H9 (cell line): ENCODE measurements around the gene CREB3L2. TPM values are rescaled to one million over a fixed set of nuclear protein-coding genes. Genes with fewer than 3 reads are reported as not detected.

Experiments
- DNase-seq: peaks from one replicate; pipeline ENCODE4 v3.0.0-alpha.2; 2017
- H2AFZ ChIP-seq: one replicate; pipeline ENCODE4 v1.6.1; 2013; ENCODE audit warnings: mild to moderate bottlenecking, low read length, control low read depth, moderate library complexity
- H2AK5ac ChIP-seq: 2 replicates; pipeline ENCODE4 v1.6.1; 2013; ENCODE audit warnings: low read length, control low read depth, mixed read lengths; ENCODE audit not compliant: insufficient read length
- H2BK120ac ChIP-seq: one replicate; pipeline ENCODE4 v1.6.1; 2013; ENCODE audit warnings: low read depth, mild to moderate bottlenecking, low read length, control low read depth, inconsistent platforms; ENCODE audit not compliant: poor library complexity, severe bottlenecking
- H2BK12ac ChIP-seq: 2 replicates; pipeline ENCODE4 v1.6.1; 2013; ENCODE audit warnings: low read length, control low read depth, mixed read lengths, low read depth; ENCODE audit not compliant: insufficient read length
- H2BK15ac ChIP-seq: 2 replicates; pipeline ENCODE4 v1.6.1; 2013; ENCODE audit warnings: low read depth, low read length, control low read depth
- H2BK20ac ChIP-seq: one replicate; pipeline ENCODE4 v1.6.1; 2013; ENCODE audit warnings: low read depth, mild to moderate bottlenecking, low read length, control low read depth, inconsistent platforms; ENCODE audit not compliant: poor library complexity, severe bottlenecking
- H2BK5ac ChIP-seq: 2 replicates; pipeline ENCODE4 v1.6.1; 2013; ENCODE audit warnings: low read length, control low read depth, mixed read lengths; ENCODE audit not compliant: insufficient read length
- H3K14ac ChIP-seq: 2 replicates; pipeline ENCODE4 v1.6.1; 2013; ENCODE audit warnings: low read length, control low read depth; ENCODE audit not compliant: insufficient read depth
- H3K18ac ChIP-seq: 2 replicates; pipeline ENCODE4 v1.6.1; 2013; ENCODE audit warnings: low read depth, mild to moderate bottlenecking, mixed read lengths, low read length, control low read depth; ENCODE audit not compliant: insufficient read length
- H3K23ac ChIP-seq: 2 replicates; pipeline ENCODE4 v1.6.1; 2013; ENCODE audit warnings: low read length, control low read depth, mixed read lengths, low read depth; ENCODE audit not compliant: insufficient read length
- H3K23me2 ChIP-seq: 2 replicates; pipeline ENCODE4 v1.6.1; 2013; ENCODE audit warnings: low read depth, mild to moderate bottlenecking, mixed read lengths, low read length, control low read depth; ENCODE audit not compliant: insufficient read length, poor library complexity, severe bottlenecking
- H3K27ac ChIP-seq: 2 replicates; pipeline ENCODE4 v1.5.1; 2013; ENCODE audit warnings: low read length, control low read depth, mixed read lengths, low read depth; ENCODE audit not compliant: insufficient read length
- H3K27me3 ChIP-seq: 2 replicates; pipeline ENCODE4 v1.6.1; 2013; ENCODE audit warnings: low read length, control low read depth, inconsistent platforms; ENCODE audit not compliant: insufficient read depth
- H3K4ac ChIP-seq: 2 replicates; pipeline ENCODE4 v1.6.1; 2013; ENCODE audit warnings: low read depth, mild to moderate bottlenecking, control low read depth, inconsistent platforms, low read length, moderate library complexity
- H3K4me1 ChIP-seq: 2 replicates; pipeline ENCODE4 v1.6.1; 2013; ENCODE audit warnings: low read length, control low read depth, inconsistent platforms; ENCODE audit not compliant: insufficient read depth
- H3K4me2 ChIP-seq: 2 replicates; pipeline ENCODE4 v1.6.1; 2013; ENCODE audit warnings: low read length, control low read depth, mixed read lengths; ENCODE audit not compliant: insufficient read length, insufficient read depth
- H3K56ac ChIP-seq: 2 replicates; pipeline ENCODE4 v1.6.1; 2013; ENCODE audit warnings: low read depth, mild to moderate bottlenecking, mixed read lengths, low read length, control low read depth; ENCODE audit not compliant: insufficient read length
- H3K79me1 ChIP-seq: 2 replicates; pipeline ENCODE4 v1.6.1; 2013; ENCODE audit warnings: low read depth, mild to moderate bottlenecking, moderate library complexity, low read length, control low read depth, inconsistent platforms; ENCODE audit not compliant: insufficient read depth, poor library complexity, severe bottlenecking
- H3K79me2 ChIP-seq: 2 replicates; pipeline ENCODE4 v1.6.1; 2013; ENCODE audit warnings: low read length, control low read depth, inconsistent platforms; ENCODE audit not compliant: insufficient read depth
- H3K9ac ChIP-seq: 2 replicates; pipeline ENCODE4 v1.6.1; 2013; ENCODE audit warnings: low read length, control low read depth, mixed read lengths; ENCODE audit not compliant: insufficient read length; ENCODE audit errors: extremely low read depth
- H3K9me3 ChIP-seq: one replicate; pipeline ENCODE4 v1.6.1; 2013; ENCODE audit warnings: low read depth, low read length, inconsistent platforms; ENCODE audit not compliant: control insufficient read depth
- H3T11ph ChIP-seq: one replicate; pipeline ENCODE4 v1.6.1; 2013; ENCODE audit warnings: mild to moderate bottlenecking, low read length, control low read depth, inconsistent platforms
- H4K20me1 ChIP-seq: one replicate; pipeline ENCODE4 v1.6.1; 2013; ENCODE audit not compliant: control insufficient read depth, insufficient read length, insufficient read depth
- H4K5ac ChIP-seq: 2 replicates; pipeline ENCODE4 v1.6.1; 2013; ENCODE audit warnings: low read depth, mild to moderate bottlenecking, mixed read lengths, low read length, control low read depth; ENCODE audit not compliant: insufficient read length
- H4K8ac ChIP-seq: replicated peaks from 2 replicates; pipeline ENCODE4 v1.6.1; 2013; ENCODE audit warnings: low read length, control low read depth, mixed read lengths, low read depth; ENCODE audit not compliant: insufficient read length
- H4K91ac ChIP-seq: 2 replicates; pipeline ENCODE4 v1.6.1; 2013; ENCODE audit warnings: low read depth, mild to moderate bottlenecking, moderate library complexity, mixed read lengths, low read length, control low read depth; ENCODE audit not compliant: insufficient read length
- H3K27ac Mint-ChIP-seq, 3 experiments: 2 replicates in 2 of 3; 3 replicates in 1 of 3; pipeline ENCODE4 v1.8.0; 2020 to 2021; ENCODE audit warnings: mixed read lengths in 3 of 3, mild to moderate bottlenecking in 1 of 3, moderate library complexity in 1 of 3
- H3K27me3 Mint-ChIP-seq: 2 replicates; pipeline ENCODE4 v1.8.0; 2021; ENCODE audit warnings: low read depth, mild to moderate bottlenecking, moderate library complexity, mixed read lengths
- H3K36me3 Mint-ChIP-seq, 3 experiments: 2 replicates in 2 of 3; 3 replicates in 1 of 3; pipeline ENCODE4 v1.8.0; 2020 to 2021; ENCODE audit warnings: low read depth in 3 of 3, mixed read lengths in 3 of 3; ENCODE audit not compliant: insufficient read depth in 1 of 3
- H3K4me1 Mint-ChIP-seq, 2 experiments: 2 replicates each; pipeline ENCODE4 v1.8.0; 2020; ENCODE audit warnings: mixed read lengths in 2 of 2
- H3K4me3 Mint-ChIP-seq, 2 experiments: 2 replicates in 1 of 2; 3 replicates in 1 of 2; pipeline ENCODE4 v1.8.0; 2020 to 2021; ENCODE audit warnings: mild to moderate bottlenecking in 2 of 2, mixed read lengths in 2 of 2, moderate library complexity in 1 of 2
- H3K9me3 Mint-ChIP-seq, 2 experiments: 2 replicates in 1 of 2; 3 replicates in 1 of 2; pipeline ENCODE4 v1.8.0; 2020; ENCODE audit warnings: mild to moderate bottlenecking in 2 of 2, mixed read lengths in 2 of 2, moderate library complexity in 1 of 2
- WGBS: extraction: QIAGEN DNeasy Blood & Tissue Kit; methylation state at CpG from one replicate; pipeline ENCODE4 v1.1.7; 2013; ENCODE audit warnings: missing lambda C conversion rate, low lambda C conversion rate, mixed read lengths; ENCODE audit not compliant: insufficient read length; ENCODE audit errors: extremely low coverage; 5-methylcytosine and 5-hydroxymethylcytosine counted together
- total RNA-seq: library from RNA; stranded (reverse); gene quantifications from 2 replicates; pipeline ENCODE4 v1.2.1, GENCODE V29; 2021
- TF ChIP-seq, protein P1 (sequence below): fragments of 200-600 bp; sonication (generic); conservative IDR thresholded peaks from 3 replicates; pipeline ENCODE4 v1.8.0; 2021; ENCODE audit warnings: antibody characterized with exemption, mild to moderate bottlenecking

Gene CREB3L2
- total RNA-seq, 1 experiment from 2014 or later = 60.7 TPM

GRCh38 chr7:138030679-138031351, 28.9 kb upstream of the CREB3L2 start:
- H3K27ac ChIP-seq = no peak overlapping the region
- TF ChIP-seq, protein P1, sequence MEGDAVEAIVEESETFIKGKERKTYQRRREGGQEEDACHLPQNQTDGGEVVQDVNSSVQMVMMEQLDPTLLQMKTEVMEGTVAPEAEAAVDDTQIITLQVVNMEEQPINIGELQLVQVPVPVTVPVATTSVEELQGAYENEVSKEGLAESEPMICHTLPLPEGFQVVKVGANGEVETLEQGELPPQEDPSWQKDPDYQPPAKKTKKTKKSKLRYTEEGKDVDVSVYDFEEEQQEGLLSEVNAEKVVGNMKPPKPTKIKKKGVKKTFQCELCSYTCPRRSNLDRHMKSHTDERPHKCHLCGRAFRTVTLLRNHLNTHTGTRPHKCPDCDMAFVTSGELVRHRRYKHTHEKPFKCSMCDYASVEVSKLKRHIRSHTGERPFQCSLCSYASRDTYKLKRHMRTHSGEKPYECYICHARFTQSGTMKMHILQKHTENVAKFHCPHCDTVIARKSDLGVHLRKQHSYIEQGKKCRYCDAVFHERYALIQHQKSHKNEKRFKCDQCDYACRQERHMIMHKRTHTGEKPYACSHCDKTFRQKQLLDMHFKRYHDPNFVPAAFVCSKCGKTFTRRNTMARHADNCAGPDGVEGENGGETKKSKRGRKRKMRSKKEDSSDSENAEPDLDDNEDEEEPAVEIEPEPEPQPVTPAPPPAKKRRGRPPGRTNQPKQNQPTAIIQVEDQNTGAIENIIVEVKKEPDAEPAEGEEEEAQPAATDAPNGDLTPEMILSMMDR = no peak
- H2AK5ac ChIP-seq = no peak overlapping the region
- H2AFZ ChIP-seq = no peak overlapping the region
- no peak overlapping the region for H3K23ac ChIP-seq
- H2BK15ac ChIP-seq = no peak overlapping the region
- no peak overlapping the region for H3K14ac ChIP-seq
- no peak overlapping the region for H4K8ac ChIP-seq
- peaks cover 11% of the 10 kb centered on the region for H3K9me3 ChIP-seq
- Mint-ChIP-seq H3K27me3 (no peaks in the 10 kb centered on the region), H3K9me3 (peaks cover 19 to 38% of the 10 kb centered on the region in 2 experiments), H3K27ac (peak overlapping the region in 1 of 3 experiments; percentile 81; a peak in 2 of 7 replicates), H3K36me3 (peaks cover 17 to 27% (median 24%) of the 10 kb centered on the region in 3 experiments), H3K4me3 (no peak overlapping the region), H3K4me1 (peaks cover 50 to 52% of the 10 kb centered on the region in 2 experiments)
- peaks cover 2% of the 10 kb centered on the region; the same call in 1 of the 2 replicates for H3K4me1 ChIP-seq
- H3T11ph ChIP-seq = no peak overlapping the region
- no peak overlapping the region for H4K5ac ChIP-seq
- H4K20me1 ChIP-seq = no peaks in the 10 kb centered on the region
- H4K91ac ChIP-seq = no peak overlapping the region
- H3K27me3 ChIP-seq = no peaks in the 10 kb centered on the region
- no peak overlapping the region for H3K9ac ChIP-seq
- H3K4me2 ChIP-seq = no peak overlapping the region
- no peaks in the 10 kb centered on the region for H3K23me2 ChIP-seq
- no peak overlapping the region for H3K4ac ChIP-seq
- H2BK12ac ChIP-seq = no peak overlapping the region
- no peak overlapping the region for H3K56ac ChIP-seq
- H2BK120ac ChIP-seq = no peak overlapping the region
- H2BK5ac ChIP-seq = no peak overlapping the region
- no peaks in the 10 kb centered on the region for H3K79me1 ChIP-seq
- H3K79me2 ChIP-seq = no peaks in the 10 kb centered on the region
- no peak overlapping the region for H3K18ac ChIP-seq
- H2BK20ac ChIP-seq = no peak overlapping the region
- WGBS = no CpG with 5 or more reads among the region's 7 CpGs
- DNase-seq = no peak
